Measurements from ENCODE around the gene ADAMTS12.

Gene ADAMTS12

DNA sequence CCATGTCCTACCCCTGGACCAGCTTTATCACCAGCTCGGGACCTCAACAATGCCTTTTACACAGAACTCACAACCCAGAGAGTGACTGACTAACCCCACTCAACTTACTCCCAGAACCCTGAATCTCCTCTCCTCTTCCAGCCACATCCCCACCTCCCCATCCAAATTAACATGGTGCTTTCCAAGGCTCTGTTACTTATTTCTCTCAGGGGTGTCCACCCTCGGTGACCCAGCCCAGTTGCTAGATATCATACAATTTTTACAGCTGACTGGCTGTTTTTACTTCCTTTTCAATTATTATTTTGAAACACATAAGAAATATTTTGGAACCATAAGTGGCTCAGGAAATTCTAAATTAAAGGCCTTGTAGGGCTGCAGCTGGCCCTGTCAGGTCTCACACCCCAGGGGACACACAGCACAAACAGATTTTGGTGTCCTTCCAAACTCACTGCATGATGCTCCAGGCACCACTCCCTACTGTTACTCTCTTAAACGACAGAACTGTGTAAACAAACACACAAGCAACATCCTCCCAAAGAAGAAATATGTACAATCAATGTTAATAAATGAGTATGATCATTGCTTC, 180.6 kb downstream of the ADAMTS12 start:
- H3K36me3 Mint-ChIP-seq (ENCODE audit: low read depth) = peaks cover 68% of the 10 kb centered on the region
- peaks cover 67% of the 10 kb centered on the region for H3K9me3 Mint-ChIP-seq
- TF ChIP-seq, protein P1, sequence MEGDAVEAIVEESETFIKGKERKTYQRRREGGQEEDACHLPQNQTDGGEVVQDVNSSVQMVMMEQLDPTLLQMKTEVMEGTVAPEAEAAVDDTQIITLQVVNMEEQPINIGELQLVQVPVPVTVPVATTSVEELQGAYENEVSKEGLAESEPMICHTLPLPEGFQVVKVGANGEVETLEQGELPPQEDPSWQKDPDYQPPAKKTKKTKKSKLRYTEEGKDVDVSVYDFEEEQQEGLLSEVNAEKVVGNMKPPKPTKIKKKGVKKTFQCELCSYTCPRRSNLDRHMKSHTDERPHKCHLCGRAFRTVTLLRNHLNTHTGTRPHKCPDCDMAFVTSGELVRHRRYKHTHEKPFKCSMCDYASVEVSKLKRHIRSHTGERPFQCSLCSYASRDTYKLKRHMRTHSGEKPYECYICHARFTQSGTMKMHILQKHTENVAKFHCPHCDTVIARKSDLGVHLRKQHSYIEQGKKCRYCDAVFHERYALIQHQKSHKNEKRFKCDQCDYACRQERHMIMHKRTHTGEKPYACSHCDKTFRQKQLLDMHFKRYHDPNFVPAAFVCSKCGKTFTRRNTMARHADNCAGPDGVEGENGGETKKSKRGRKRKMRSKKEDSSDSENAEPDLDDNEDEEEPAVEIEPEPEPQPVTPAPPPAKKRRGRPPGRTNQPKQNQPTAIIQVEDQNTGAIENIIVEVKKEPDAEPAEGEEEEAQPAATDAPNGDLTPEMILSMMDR (IDR thresholded peaks at IDR 0.05) = no peak
- H3K4me3 Mint-ChIP-seq = no peak overlapping the region
- no peaks in the 10 kb centered on the region for H3K4me1 Mint-ChIP-seq
- no peak for DNase-seq
- peaks cover 2% of the 10 kb centered on the region for H3K27me3 Mint-ChIP-seq (ENCODE audit: low read depth, poor library complexity)
- no peak overlapping the region for H3K27ac Mint-ChIP-seq

DNA sequence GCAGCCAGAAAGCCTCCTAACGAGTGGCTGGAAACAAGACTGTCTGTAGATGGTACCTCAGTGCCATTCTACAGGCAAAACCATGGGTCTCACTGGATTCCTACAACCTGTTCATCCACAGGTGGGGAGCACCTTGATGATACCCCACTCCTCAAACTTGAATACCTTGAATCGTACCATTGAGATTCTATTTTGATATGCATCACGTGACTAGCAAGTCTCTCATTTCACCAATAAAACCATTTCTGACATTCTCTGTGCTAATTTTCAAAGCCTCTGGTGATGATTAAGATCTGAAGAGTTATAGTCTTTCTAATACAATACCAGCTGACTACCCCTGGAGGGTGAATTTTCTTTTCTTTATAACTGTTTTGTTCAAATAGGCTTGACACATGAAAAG, 188.9 kb downstream of the ADAMTS12 start:
- Mint-ChIP-seq H3K27me3 (ENCODE audit: low read depth, poor library complexity) (peaks cover 7% of the 10 kb centered on the region), H3K4me3 (no peak overlapping the region), H3K4me1 (no peaks in the 10 kb centered on the region), H3K36me3 (ENCODE audit: low read depth) (peaks cover 11% of the 10 kb centered on the region), H3K9me3 (peaks cover 23% of the 10 kb centered on the region), H3K27ac (no peak overlapping the region)
- TF ChIP-seq, protein P1 (IDR thresholded peaks at IDR 0.05) = no peak
- no peak for DNase-seq

DNA sequence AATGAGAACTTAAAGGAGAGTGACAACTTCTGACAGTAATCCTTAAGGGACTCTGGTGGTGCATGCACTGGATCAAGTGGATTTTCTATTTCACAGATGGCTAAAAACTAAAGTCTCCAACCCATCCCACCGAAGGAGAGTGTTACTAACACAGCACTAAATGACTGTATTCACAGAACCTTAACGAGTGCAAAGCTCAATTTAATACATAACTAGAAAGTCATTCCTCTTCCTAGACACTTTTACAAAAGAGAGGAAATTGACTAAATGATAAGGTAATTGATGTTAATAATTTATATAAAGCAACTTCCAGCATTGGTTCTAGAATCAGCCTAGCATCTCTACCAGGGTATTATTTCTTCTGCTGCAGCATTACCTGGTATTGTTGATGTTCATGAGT, 189.8 kb downstream of the ADAMTS12 start:
- Mint-ChIP-seq H3K27ac (no peak overlapping the region), H3K9me3 (peaks cover 16% of the 10 kb centered on the region), H3K36me3 (ENCODE audit: low read depth) (peaks cover 10% of the 10 kb centered on the region), H3K27me3 (ENCODE audit: low read depth, poor library complexity) (peaks cover 7% of the 10 kb centered on the region), H3K4me3 (no peak overlapping the region), H3K4me1 (no peaks in the 10 kb centered on the region)
- no peak for DNase-seq
- TF ChIP-seq, protein P1 (IDR thresholded peaks at IDR 0.05) = no peak

DNA sequence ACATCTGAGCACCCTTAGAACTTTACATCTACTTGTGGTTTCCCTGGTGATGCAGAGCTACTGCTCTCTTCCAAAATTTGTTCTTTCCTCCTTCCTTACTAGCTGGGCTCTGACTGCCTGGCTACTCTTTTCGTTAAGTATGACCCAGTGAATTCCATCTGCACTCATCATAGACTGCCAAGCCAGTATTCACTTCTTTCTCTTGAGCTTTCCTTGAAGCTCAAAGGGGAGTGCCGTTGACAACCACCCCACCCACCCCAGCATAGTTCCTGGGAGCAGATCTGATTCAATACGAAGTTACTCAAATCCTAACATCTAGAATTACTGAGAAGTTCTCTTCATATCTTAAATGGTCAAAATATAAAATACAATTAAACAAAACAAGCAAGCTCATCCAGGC, 190.5 kb downstream of the ADAMTS12 start:
- H3K36me3 Mint-ChIP-seq (ENCODE audit: low read depth) = peaks cover 3% of the 10 kb centered on the region
- DNase-seq = no peak
- H3K9me3 Mint-ChIP-seq = peaks cover 9% of the 10 kb centered on the region
- no peak overlapping the region for H3K4me3 Mint-ChIP-seq
- H3K4me1 Mint-ChIP-seq = no peaks in the 10 kb centered on the region
- TF ChIP-seq, protein P1 (IDR thresholded peaks at IDR 0.05) = no peak
- no peak overlapping the region for H3K27ac Mint-ChIP-seq
- peaks cover 7% of the 10 kb centered on the region for H3K27me3 Mint-ChIP-seq (ENCODE audit: low read depth, poor library complexity)

DNA sequence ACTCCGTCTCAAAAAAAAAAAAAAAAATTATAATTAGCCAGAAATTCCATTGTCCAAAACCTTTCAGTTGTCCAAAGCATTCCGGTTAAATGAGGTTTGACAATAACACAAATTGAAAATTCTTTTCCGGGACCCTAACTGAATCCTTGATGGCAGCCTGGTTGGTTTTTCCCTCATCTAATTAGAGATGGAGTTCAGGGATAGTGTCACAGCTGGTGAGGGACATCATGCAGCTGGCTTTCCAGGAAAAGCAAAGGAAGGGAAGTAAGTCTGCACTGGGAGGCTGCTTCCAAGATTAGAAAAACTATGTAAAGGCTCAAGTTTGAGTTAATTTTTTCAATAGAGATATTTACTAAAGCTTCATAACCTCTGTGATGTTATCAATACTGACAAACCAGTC, 195.4 kb downstream of the ADAMTS12 start:
- Mint-ChIP-seq H3K27me3 (ENCODE audit: low read depth, poor library complexity) (no peaks in the 10 kb centered on the region), H3K36me3 (ENCODE audit: low read depth) (peaks cover 28% of the 10 kb centered on the region), H3K4me1 (no peaks in the 10 kb centered on the region), H3K9me3 (peaks cover 29% of the 10 kb centered on the region), H3K27ac (no peak overlapping the region), H3K4me3 (no peak overlapping the region)
- DNase-seq = no peak
- TF ChIP-seq, protein P1 (IDR thresholded peaks at IDR 0.05) = no peak

DNA sequence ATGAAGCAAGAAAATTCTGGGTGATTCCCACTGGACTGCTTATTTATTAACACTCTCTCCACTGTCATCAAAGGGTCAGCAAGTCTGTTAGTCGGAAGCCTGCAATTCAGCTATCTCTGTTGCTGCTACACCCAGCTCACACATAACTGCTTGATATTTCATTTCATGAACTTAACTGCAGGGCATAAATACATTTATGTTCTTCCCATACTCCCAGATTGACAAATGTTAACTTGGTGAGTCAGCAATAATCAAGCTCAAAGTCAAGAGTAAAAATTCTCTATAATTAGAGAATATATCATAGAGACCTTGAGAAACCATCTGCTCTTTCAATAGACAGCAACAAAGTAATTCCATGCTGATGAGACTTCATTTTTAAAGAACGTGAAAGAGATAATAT, 198.8 kb downstream of the ADAMTS12 start:
- Mint-ChIP-seq H3K9me3 (peaks cover 29% of the 10 kb centered on the region), H3K4me3 (no peak overlapping the region), H3K4me1 (peaks cover 9% of the 10 kb centered on the region), H3K36me3 (ENCODE audit: low read depth) (peaks cover 28% of the 10 kb centered on the region), H3K27me3 (ENCODE audit: low read depth, poor library complexity) (no peaks in the 10 kb centered on the region), H3K27ac (no peak overlapping the region)
- TF ChIP-seq, protein P1 (IDR thresholded peaks at IDR 0.05) = no peak
- no peak for DNase-seq
